NCI-H460 (cell line): Measurements from ENCODE around the gene SOCS3. TPM values are rescaled to one million over a fixed set of nuclear protein-coding genes. Genes with fewer than 3 reads are reported as not detected.
A peak's percentile ranks its signal among the peaks of the same experiment; 100 is the strongest.

Source experiments
- DNase-seq: peaks from one replicate; pipeline ENCODE4 v3.0.0-alpha.2; 2016; ENCODE audit warnings: low read depth; ENCODE audit errors: extremely low read depth
- total RNA-seq: library from RNA; depleted of rRNA; stranded (reverse); fragments of >200 nt; shearing (Covaris generic); gene quantifications from 2 replicates; pipeline ENCODE4 v1.2.3, GENCODE V29; 2014

Gene SOCS3
- total RNA-seq, 1 experiment from 2014 or later = 404 TPM

- no peak for DNase-seq
Measured at GRCh38 chr17:78369791-78370381, 10.0 kb upstream of the SOCS3 start.

- no peak for DNase-seq
Measured at GRCh38 chr17:78368854-78369495, 9.1 kb upstream of the SOCS3 start.

- no peak for DNase-seq
Measured at GRCh38 chr17:78368348-78368747, 8.5 kb upstream of the SOCS3 start.

DNA sequence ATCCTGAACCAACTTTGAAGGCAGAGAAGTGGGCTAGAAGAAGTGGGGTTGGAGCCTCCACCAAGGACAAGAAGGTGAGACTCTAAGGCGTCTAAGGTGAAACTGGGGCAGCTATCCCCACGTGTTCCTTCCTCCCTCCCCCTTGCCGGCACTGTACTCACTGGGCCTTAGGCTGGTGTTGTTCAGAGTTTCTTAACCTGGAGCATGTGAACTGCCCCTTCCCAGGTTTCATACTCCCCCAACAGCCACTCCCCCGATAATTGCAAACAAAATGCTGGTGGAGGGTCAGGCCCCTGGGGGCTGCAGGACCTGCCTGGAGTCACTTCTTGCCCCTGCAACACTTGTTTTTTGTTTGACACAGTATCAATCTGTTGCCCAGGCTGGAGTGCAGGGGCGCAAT lies 7.3 kb upstream of the SOCS3 start:
- DNase-seq = no peak

GRCh38 chr17:78366109-78366848 lies 6.4 kb upstream of the SOCS3 start:
- no peak for DNase-seq

- no peak for DNase-seq
Measured at GRCh38 chr17:78365561-78366108, 5.8 kb upstream of the SOCS3 start.

DNA sequence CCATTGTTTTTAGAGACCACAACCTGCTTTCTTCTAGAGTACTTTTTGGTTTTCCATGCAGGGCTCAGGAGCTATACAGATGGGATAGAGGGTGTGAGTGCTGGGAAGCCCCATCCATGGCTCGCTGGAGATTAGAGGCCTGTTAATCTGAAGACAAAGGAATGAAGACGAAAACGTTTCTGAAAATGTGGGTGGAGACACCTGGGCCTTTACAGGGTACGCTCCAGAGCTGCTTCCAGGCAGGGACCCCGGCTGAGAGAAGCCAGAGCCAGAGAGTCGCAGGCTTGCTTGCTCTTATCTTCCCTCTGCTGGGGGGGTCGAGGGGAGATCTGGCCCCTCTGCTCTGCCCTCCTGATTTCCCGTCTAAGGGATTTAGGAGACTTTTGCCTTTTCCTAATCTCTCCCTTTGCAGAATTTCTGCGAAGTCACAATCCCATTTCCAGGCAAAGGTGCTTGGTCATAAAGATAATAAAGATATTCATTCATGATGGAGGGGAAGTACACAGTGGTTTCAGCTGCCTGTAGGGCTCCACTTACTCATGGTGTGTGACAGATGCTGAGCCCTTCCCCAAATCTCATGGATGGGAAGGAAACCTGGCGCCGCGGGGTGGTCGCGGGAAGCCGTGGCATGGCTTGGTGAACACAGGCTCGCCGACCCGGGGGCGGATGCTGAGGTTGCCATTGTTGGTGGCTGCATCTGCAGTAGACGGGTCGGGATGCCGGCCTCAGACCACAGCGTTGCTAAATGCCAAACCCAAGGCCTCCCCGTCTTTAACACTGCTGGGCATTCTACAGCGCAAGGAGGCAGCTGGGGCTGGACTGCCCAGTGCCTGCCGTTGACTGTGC lies 4.8 kb upstream of the SOCS3 start:
- no peak for DNase-seq

GRCh38 chr17:78362671-78363070 lies 2.8 kb upstream of the SOCS3 start:
- DNase-seq = no peak

DNA sequence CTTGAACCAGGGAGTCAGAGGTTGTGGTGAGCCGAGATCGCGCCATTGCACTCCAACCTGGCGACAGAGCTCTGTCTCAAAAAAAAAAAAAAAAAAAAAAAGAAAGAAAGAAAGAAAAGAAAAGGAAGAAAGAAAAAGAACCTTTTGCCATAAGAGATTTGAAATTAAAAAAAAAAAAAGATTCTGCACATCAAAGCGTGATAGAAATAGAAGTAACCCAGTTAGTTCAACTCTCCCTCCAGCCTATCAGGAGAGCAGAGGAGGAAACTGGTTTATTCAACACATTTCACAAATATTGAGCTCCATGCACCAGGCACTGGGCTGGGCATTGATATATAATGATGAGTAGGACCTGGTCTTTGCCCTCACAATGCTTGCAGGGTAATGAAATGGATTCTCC lies 2.4 kb upstream of the SOCS3 start:
- no peak for DNase-seq

DNA sequence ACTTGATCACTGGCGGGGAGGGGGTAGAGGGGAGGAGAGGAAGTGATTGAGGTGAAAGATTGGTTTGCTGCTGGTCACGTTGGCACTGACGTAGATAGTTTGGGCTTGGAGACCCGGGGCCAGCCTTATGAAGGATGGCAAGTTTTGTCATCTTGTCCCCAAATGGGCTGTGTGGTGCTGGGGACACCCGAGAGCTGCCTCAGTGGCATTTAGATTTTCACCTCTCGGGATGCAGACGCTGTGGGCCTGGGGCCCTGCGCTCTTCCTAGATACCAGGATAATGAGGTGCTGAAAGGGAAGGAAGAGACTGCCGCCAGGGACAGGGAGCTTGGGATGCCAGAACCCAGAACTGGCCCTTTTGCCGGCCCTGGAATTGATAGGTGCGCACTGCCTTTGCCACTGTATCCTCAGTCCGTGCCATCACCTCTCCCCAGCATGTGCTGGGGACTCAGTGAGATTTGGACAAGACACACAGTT lies 1.4 kb upstream of the SOCS3 start:
- DNase-seq = no peak

DNA sequence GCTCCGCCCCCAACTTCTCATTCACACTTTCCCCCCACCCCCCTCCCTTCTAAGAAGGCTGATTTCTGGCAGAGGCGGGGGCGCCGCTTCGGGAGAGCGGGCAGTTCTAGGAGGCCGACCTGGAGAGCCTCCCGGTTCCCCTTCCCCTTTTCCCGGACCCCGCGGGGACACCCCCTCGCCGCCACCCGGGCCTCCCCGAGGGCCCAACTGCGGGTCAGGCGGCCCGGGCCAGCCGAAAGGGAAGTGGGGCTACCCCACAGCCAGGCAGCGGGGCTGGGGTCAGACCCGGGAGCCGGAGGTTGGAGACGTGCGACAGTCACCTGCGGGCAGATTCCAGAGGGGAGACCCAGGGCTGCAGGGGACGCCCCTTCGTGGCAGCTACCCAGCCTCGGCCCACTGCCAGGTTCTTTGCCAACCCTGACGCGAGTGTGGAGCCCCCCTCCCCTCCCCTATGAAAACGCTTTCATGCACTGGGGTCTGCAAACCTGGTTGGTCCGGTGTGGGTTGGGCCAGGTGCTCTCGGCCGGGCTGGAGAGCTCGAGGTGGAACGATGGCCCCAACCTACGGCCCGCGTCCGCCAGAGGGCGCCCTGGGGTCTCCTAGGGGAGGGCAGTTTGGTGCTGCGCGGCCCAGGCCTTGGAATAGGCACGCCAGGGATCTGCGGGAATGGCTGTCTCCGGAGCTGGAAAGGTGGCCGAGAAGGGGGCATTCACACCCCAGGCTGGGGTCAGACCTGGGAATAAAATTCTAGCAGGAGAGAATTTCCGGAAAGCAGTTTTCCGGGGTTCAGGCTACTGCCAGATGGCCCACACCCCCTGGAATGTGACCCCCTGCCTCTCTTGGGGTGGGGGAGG lies 721 bp upstream of the SOCS3 start:
- DNase-seq = peak; percentile 89

GRCh38 chr17:78359321-78359996 lies 418 bp downstream of the SOCS3 start:
- peak; percentile 47 for DNase-seq

- no peak for DNase-seq
Measured at GRCh38 chr17:78358538-78359320, 1.1 kb downstream of the SOCS3 start.

DNA sequence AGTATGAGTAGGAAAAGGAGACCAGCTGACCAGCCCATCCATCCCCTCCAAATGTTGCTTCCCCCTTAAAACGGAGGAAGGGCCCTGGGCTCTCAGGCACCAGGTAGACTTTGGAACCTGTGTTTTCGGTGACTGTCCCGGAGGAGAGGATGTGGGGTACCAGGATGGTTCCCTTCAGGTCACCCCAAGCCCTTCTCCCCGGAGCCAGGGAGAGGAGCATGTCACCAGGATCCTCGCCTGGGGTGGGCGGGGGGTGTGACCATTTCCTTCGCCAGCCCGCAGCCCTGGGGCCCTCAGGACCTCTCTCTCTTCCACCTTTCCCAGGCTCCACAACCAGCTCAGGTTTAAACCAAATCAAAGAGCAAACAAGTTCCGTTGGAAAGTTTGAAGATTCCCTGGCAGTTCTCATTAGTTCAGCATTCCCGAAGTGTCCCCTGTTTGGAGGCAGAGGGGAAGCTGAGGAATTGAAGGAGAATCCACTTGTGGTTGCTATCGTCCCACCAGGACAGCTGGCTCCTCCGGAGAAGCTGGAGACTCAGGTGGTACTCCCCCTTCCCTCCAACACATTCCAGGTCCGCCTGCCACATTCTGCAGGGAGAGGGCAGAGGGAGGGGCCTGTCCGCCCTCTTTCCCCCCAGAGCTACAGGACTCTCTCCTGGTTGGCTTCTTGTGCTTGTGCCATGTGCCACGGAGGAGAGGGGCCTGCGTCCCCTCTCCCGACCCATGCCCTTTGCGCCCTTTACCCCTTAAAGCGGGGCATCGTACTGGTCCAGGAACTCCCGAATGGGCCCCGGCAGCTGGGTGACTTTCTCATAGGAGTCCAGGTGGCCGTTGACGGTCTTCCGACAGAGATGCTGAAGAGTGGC lies 2.0 kb downstream of the SOCS3 start:
- DNase-seq = no peak

DNA sequence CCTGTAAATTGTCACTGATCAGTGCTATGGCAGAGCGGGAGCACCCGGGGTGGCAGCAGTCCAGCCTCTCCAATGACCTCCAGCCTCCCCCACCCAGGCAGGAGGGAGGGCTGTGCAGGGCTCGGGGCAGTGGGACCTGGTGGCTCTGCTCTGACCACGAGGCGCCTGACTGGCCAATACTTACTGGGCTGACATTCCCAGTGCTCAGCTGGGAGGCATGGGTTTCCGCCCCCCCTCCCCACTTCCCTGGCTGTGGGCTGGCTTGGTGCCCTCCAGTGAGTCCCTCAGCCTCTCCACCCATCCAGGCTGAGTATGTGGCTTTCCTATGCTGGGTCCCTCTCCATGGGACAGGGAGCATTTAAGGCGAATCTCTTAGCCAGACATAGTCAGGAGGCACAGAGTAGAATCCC lies 2.7 kb downstream of the SOCS3 start:
- DNase-seq = peak; percentile 67

DNA sequence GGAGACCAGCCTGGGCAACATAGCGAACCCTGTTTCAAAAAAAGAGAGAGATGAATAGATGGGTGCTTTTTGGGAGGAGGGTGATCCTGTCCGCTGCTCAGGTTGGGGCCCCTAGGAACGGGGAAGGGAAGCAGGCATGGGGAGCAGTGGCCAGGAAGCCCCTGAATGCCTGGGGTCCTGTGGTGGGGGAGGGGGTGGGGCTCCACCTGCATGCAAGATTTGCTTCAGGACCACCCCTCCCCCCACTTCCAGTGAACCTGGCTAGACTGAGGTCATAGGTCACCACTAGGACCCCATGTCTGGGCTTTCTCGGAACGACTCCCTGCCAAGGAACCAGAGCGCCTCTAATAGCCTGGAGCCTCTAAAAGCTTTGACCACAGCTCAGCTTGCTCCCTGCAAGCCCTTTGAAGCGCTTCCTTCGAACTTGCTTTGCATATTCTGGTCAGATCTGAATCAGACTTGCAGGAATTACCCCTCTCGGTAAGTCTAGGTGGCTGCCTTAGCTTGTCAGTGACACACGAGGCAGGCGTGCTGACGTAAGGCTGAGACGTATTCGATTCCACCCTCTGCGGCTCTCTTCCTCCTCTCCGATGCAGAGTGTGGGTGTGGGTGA lies 3.7 kb downstream of the SOCS3 start:
- DNase-seq = peak; percentile 72

- no peak for DNase-seq
Measured at GRCh38 chr17:78355701-78356100, 4.2 kb downstream of the SOCS3 start.
